GM21526 (cell line): ENCODE data around the gene SLC25A18.
"Not testable (repeated sequence)": the region's sequence is repeated elsewhere in the genome, so short reads cannot be mapped to it uniquely, and the experiment has no call there.

Experiments used
- ATAC-seq: cut with Tn5 transposase; IDR thresholded peaks from one replicate; pipeline ENCODE4 v1.9.1; 2021; ENCODE audit warnings: moderate library complexity; ENCODE audit not compliant: unreplicated experiment, low FRiP score

The SLC25A18 gene

GRCh38 chr22:17562906-17563870 is at the start of gene SLC25A18:
TSS of gene SLC25A18 (plus strand) at chr22:17563498. CDS start at chr22:17579945, 16,447 bp downstream.
- no peak for ATAC-seq

GRCh38 chr22:17513612-17514011 is 49.7 kb upstream of the SLC25A18 start:
- no peak for ATAC-seq

- no peak for ATAC-seq
Observed at GRCh38 chr22:17514084-17514483, 49.2 kb upstream of the SLC25A18 start.

GRCh38 chr22:17518406-17518805 is 44.9 kb upstream of the SLC25A18 start:
- no peak for ATAC-seq

- not testable (repeated sequence) for ATAC-seq
Observed at GRCh38 chr22:17521971-17522370, 41.3 kb upstream of the SLC25A18 start.

GRCh38 chr22:17523925-17524324 is 39.4 kb upstream of the SLC25A18 start:
- ATAC-seq, result no peak

GRCh38 chr22:17536269-17536668 is 27.0 kb upstream of the SLC25A18 start:
- no peak for ATAC-seq

GRCh38 chr22:17537155-17537554 is 26.1 kb upstream of the SLC25A18 start:
- no peak for ATAC-seq

GRCh38 chr22:17540481-17540880 is 22.8 kb upstream of the SLC25A18 start:
- no peak for ATAC-seq

GRCh38 chr22:17541476-17541875 is 21.8 kb upstream of the SLC25A18 start:
- ATAC-seq, result no peak

- ATAC-seq, result no peak
Observed at GRCh38 chr22:17542452-17542851, 20.8 kb upstream of the SLC25A18 start.

GRCh38 chr22:17548010-17548755 is 15.1 kb upstream of the SLC25A18 start:
- ATAC-seq, result no peak

GRCh38 chr22:17548756-17549035 is 14.6 kb upstream of the SLC25A18 start:
- ATAC-seq, result no peak

GRCh38 chr22:17549183-17549582 is 14.1 kb upstream of the SLC25A18 start:
- no peak for ATAC-seq

- ATAC-seq, result no peak
Observed at GRCh38 chr22:17549655-17550054, 13.6 kb upstream of the SLC25A18 start.

- no peak for ATAC-seq
Observed at GRCh38 chr22:17552737-17553136, 10.6 kb upstream of the SLC25A18 start.

GRCh38 chr22:17554814-17555213 is 8.5 kb upstream of the SLC25A18 start:
- ATAC-seq, result no peak

- no peak for ATAC-seq
Observed at GRCh38 chr22:17559188-17559587, 4.1 kb upstream of the SLC25A18 start.

- ATAC-seq, result no peak
Observed at GRCh38 chr22:17563936-17564391, 666 bp downstream of the SLC25A18 start.

GRCh38 chr22:17566016-17566687 is 2.9 kb downstream of the SLC25A18 start:
- not testable (repeated sequence) for ATAC-seq

- no peak for ATAC-seq
Observed at GRCh38 chr22:17566776-17567175, 3.5 kb downstream of the SLC25A18 start.
